Endothelial cell (in vitro differentiated cells): ENCODE results near the gene GAB2. TPM values are rescaled to one million over a fixed set of nuclear protein-coding genes. Genes with fewer than 3 reads are reported as not detected.
A peak's percentile ranks its signal among the peaks of the same experiment; 100 is the strongest.
"Not testable (repeated sequence)": the region's sequence is repeated elsewhere in the genome, so short reads cannot be mapped to it uniquely, and the experiment has no call there.

Experiments used
- DNase-seq: peaks from one replicate; pipeline ENCODE4 v3.0.0; 2021; ENCODE audit warnings: low spot score
- H3K27ac Mint-ChIP-seq: one replicate; pipeline ENCODE4 v1.8.0; 2021; ENCODE audit warnings: mixed read lengths, inconsistent platforms; ENCODE audit not compliant: unreplicated experiment
- H3K27me3 Mint-ChIP-seq: one replicate; pipeline ENCODE4 v1.8.0; 2021; ENCODE audit warnings: mild to moderate bottlenecking, moderate library complexity, mixed read lengths, inconsistent platforms; ENCODE audit not compliant: unreplicated experiment
- H3K36me3 Mint-ChIP-seq: one replicate; pipeline ENCODE4 v1.8.0; 2021; ENCODE audit warnings: mild to moderate bottlenecking, low read depth, mixed read lengths, inconsistent platforms; ENCODE audit not compliant: unreplicated experiment
- H3K4me1 Mint-ChIP-seq: one replicate; pipeline ENCODE4 v1.8.0; 2021; ENCODE audit warnings: mild to moderate bottlenecking, mixed read lengths, inconsistent platforms; ENCODE audit not compliant: unreplicated experiment
- H3K4me3 Mint-ChIP-seq: one replicate; pipeline ENCODE4 v1.8.0; 2021; ENCODE audit warnings: mild to moderate bottlenecking, mixed read lengths, inconsistent platforms; ENCODE audit not compliant: unreplicated experiment
- H3K9me3 Mint-ChIP-seq: one replicate; pipeline ENCODE4 v1.8.0; 2021; ENCODE audit warnings: mixed read lengths, inconsistent platforms; ENCODE audit not compliant: unreplicated experiment
- CTCF ChIP-seq: fragments of 200-600 bp; sonication (generic); IDR thresholded peaks from one replicate; pipeline ENCODE4 v1.5.0; 2021; ENCODE audit warnings: antibody characterized with exemption; ENCODE audit not compliant: unreplicated experiment
- total RNA-seq: library from RNA; stranded (reverse); fragmentation: NEBNext Ultra II Directional; extraction: Animal tissue kit (Norgen Biotek cat#: 25700); gene quantifications from one replicate; pipeline ENCODE4 v1.2.1, GENCODE V29; 2021; ENCODE audit not compliant: unreplicated experiment

GAB2 gene
- total RNA-seq, 1 donor from 2014 or later: 81.0 TPM

GRCh38 chr11:78181185-78181584 lies 236.4 kb downstream of the GAB2 start:
- H3K36me3 Mint-ChIP-seq: peaks cover 17% of the 10 kb centered on the region
- peaks cover 8% of the 10 kb centered on the region for H3K27me3 Mint-ChIP-seq
- no peaks in the 10 kb centered on the region for H3K9me3 Mint-ChIP-seq
- no peak for DNase-seq
- H3K4me1 Mint-ChIP-seq: peaks cover 11% of the 10 kb centered on the region
- no peak overlapping the region for H3K4me3 Mint-ChIP-seq
- no peak for TF ChIP-seq CTCF
- H3K27ac Mint-ChIP-seq: no peak overlapping the region

- peaks cover 19% of the 10 kb centered on the region for H3K36me3 Mint-ChIP-seq
- no peak for TF ChIP-seq CTCF
- no peak overlapping the region for H3K4me3 Mint-ChIP-seq
- no peaks in the 10 kb centered on the region for H3K9me3 Mint-ChIP-seq
- peaks cover 11% of the 10 kb centered on the region for H3K4me1 Mint-ChIP-seq
- DNase-seq: no peak
- H3K27me3 Mint-ChIP-seq: peaks cover 8% of the 10 kb centered on the region
- no peak overlapping the region for H3K27ac Mint-ChIP-seq
These were observed 236.9 kb downstream of the GAB2 start for GRCh38 chr11:78180751-78181150.

- DNase-seq: no peak
- no peak for TF ChIP-seq CTCF
- no peak overlapping the region for H3K4me3 Mint-ChIP-seq
- H3K27ac Mint-ChIP-seq: peak overlapping the region; percentile 19
- peaks cover 11% of the 10 kb centered on the region for H3K4me1 Mint-ChIP-seq
- H3K36me3 Mint-ChIP-seq: peaks cover 25% of the 10 kb centered on the region
- H3K9me3 Mint-ChIP-seq: no peaks in the 10 kb centered on the region
- H3K27me3 Mint-ChIP-seq: peaks cover 8% of the 10 kb centered on the region
These were observed 238.1 kb downstream of the GAB2 start for GRCh38 chr11:78179459-78180071.

GRCh38 chr11:78177216-78177615 lies 240.4 kb downstream of the GAB2 start:
- Mint-ChIP-seq H3K4me1 (peaks cover 11% of the 10 kb centered on the region), H3K27me3 (peaks cover 8% of the 10 kb centered on the region), H3K36me3 (peaks cover 49% of the 10 kb centered on the region), H3K27ac (no peak overlapping the region), H3K4me3 (no peak overlapping the region), H3K9me3 (no peaks in the 10 kb centered on the region)
- no peak for TF ChIP-seq CTCF
- no peak for DNase-seq

- peaks cover 11% of the 10 kb centered on the region for H3K4me1 Mint-ChIP-seq
- H3K27me3 Mint-ChIP-seq: peaks cover 8% of the 10 kb centered on the region
- peak overlapping the region; percentile 45 for H3K4me3 Mint-ChIP-seq
These were observed 240.9 kb downstream of the GAB2 start for GRCh38 chr11:78176605-78177141.

GRCh38 chr11:78175862-78176261 lies 241.8 kb downstream of the GAB2 start:
- peaks cover 53% of the 10 kb centered on the region for H3K36me3 Mint-ChIP-seq
- not testable (repeated sequence) for H3K9me3 Mint-ChIP-seq, H3K27ac Mint-ChIP-seq, DNase-seq, H3K4me1 Mint-ChIP-seq, H3K27me3 Mint-ChIP-seq
- H3K4me3 Mint-ChIP-seq: peak overlapping the region; percentile 45

More at GRCh38 chr11:78176605-78177141, 240.9 kb downstream of the GAB2 start:
- no peak for TF ChIP-seq CTCF
- Mint-ChIP-seq H3K27ac (no peak overlapping the region), H3K9me3 (no peaks in the 10 kb centered on the region), H3K36me3 (peaks cover 49% of the 10 kb centered on the region)
- DNase-seq: no peak
